Esophagus muscularis mucosa (tissue), 4 donors: Measurements from ENCODE around the gene SCP2. TPM values are rescaled to one million over a fixed set of nuclear protein-coding genes. Genes with fewer than 3 reads are reported as not detected.

Source experiments
- DNase-seq: peaks from one replicate; pipeline ENCODE4 v3.0.0-alpha.2; 2017; ENCODE audit errors: extremely low spot score
- H3K27ac ChIP-seq, 4 donors: fragments of 200-600 bp; sonication (generic); replicated peaks in 1 of 4; 1 replicate in 3 of 4; 2 replicates in 1 of 4; pipeline ENCODE4 v1.5.1; 2016 to 2019; ENCODE audit warnings: mild to moderate bottlenecking in 1 of 4
- H3K27me3 ChIP-seq, 4 donors: fragments of 200-600 bp; sonication (generic); one replicate each; pipeline versions ENCODE4 v1.5.1 to v1.6.0; 2016 to 2019
- H3K36me3 ChIP-seq, 4 donors: fragments of 200-600 bp; sonication (generic); one replicate each; pipeline ENCODE4 v1.5.1; 2016 to 2019
- H3K4me1 ChIP-seq, 4 donors: fragments of 200-600 bp; sonication (generic); one replicate each; pipeline ENCODE4 v1.5.1; 2016 to 2019
- H3K4me3 ChIP-seq, 4 donors: fragments of 200-600 bp; sonication (generic); 1 replicate in 2 of 4; 2 replicates in 2 of 4; pipeline ENCODE4 v1.5.1; 2016 to 2019; ENCODE audit warnings: mild to moderate bottlenecking in 4 of 4, moderate library complexity in 1 of 4
- H3K9me3 ChIP-seq, 4 donors: fragments of 200-600 bp; sonication (generic); 1 replicate in 3 of 4; 2 replicates in 1 of 4; pipeline ENCODE4 v1.5.1; 2016 to 2019
- CTCF ChIP-seq, 3 experiments: fragments of 200-600 bp in 2 of 3; fragments of 450-650 bp in 1 of 3; sonication (generic) in 2 of 3; IDR thresholded peaks; one replicate each; pipeline ENCODE4 v1.5.1; 2017 to 2019; ENCODE audit warnings: antibody characterized with exemption in 3 of 3, mild to moderate bottlenecking in 2 of 3, moderate library complexity in 1 of 3
- EP300 ChIP-seq: sonication (generic); formaldehyde crosslinking; IDR thresholded peaks from one replicate; pipeline ENCODE4 v1.6.1; 2017; ENCODE audit warnings: antibody characterized with exemption
- POLR2A ChIP-seq: fragments of 450-650 bp; IDR thresholded peaks from one replicate; pipeline ENCODE4 v1.6.1; 2017; ENCODE audit warnings: antibody characterized with exemption, moderate library complexity, mild to moderate bottlenecking, low read depth
- POLR2AphosphoS5 ChIP-seq, 2 donors: sonication (generic); formaldehyde crosslinking; IDR thresholded peaks; one replicate each; pipeline ENCODE4 v1.6.1; 2017; ENCODE audit warnings: antibody characterized with exemption in 2 of 2
- WGBS: methylation state at CpG from one replicate; pipeline ENCODE4 v1.1.5; 2018; 5-methylcytosine and 5-hydroxymethylcytosine counted together
- intact Hi-C: fragments of 100-400 bp; cut with DNase I; formaldehyde crosslinking; loops from one replicate; pipeline ENCODE4 v1.15.1; 2023
- total RNA-seq, 4 donors: library from RNA; depleted of rRNA; stranded (reverse); fragments of >200 nt; gene quantifications; one replicate each; pipeline versions ENCODE4 v1.1.0 to v1.2.1, GENCODE V29; 2016

SCP2 gene
- total RNA-seq, 4 donors from 2014 or later: 83.0 to 94.3 (median 92.1) TPM

- intact Hi-C loops: no loop called here
- DNase-seq: no peak
- Histone ChIP-seq H3K9me3 (no peaks in the 10 kb centered on the region), H3K36me3 (peaks cover 0 to 27% (median 8%) of the 10 kb centered on the region in 4 donors), H3K4me1 (peaks cover 0 to 16% (median 6%) of the 10 kb centered on the region in 4 donors), H3K4me3 (no peak overlapping the region), H3K27ac (no peak overlapping the region), H3K27me3 (no peaks in the 10 kb centered on the region)
- WGBS: 88% methylated on average over 8 of the region's 8 CpGs
- TF ChIP-seq CTCF (IDR thresholded peaks at IDR 0.05) (no peak), POLR2A (no peak), EP300 (no peak), POLR2AphosphoS5 (IDR thresholded peaks at IDR 0.05) (no peak)
These were observed 157.5 kb downstream of the SCP2 start for GRCh38 chr1:53084589-53084971.

- Histone ChIP-seq H3K4me1 (peaks cover 0 to 17% (median 6%) of the 10 kb centered on the region in 4 donors), H3K9me3 (no peaks in the 10 kb centered on the region), H3K36me3 (peaks cover 0 to 24% (median 8%) of the 10 kb centered on the region in 4 donors), H3K4me3 (no peak overlapping the region), H3K27ac (no peak overlapping the region), H3K27me3 (no peaks in the 10 kb centered on the region)
- 80% methylated on average over 3 of the region's 8 CpGs for WGBS
- no peak for TF ChIP-seq POLR2AphosphoS5 (IDR thresholded peaks at IDR 0.05)
- no peak for TF ChIP-seq CTCF (IDR thresholded peaks at IDR 0.05)
- TF ChIP-seq POLR2A: no peak
- no peak for TF ChIP-seq EP300
- no peak for DNase-seq
- intact Hi-C loops: no loop called here
These were observed 158.3 kb downstream of the SCP2 start for GRCh38 chr1:53085405-53085804.

GRCh38 chr1:53086491-53087070, 159.5 kb downstream of the SCP2 start:
- no peak for DNase-seq
- Histone ChIP-seq H3K27me3 (no peaks in the 10 kb centered on the region), H3K4me3 (no peak overlapping the region), H3K36me3 (peaks cover 0 to 17% (median 6%) of the 10 kb centered on the region in 4 donors), H3K9me3 (no peaks in the 10 kb centered on the region), H3K27ac (no peak overlapping the region), H3K4me1 (peaks cover 0 to 19% (median 9%) of the 10 kb centered on the region in 4 donors)
- WGBS: 91% methylated on average over 1 of the region's 4 CpGs
- TF ChIP-seq POLR2AphosphoS5 (IDR thresholded peaks at IDR 0.05) (no peak), POLR2A (no peak), CTCF (IDR thresholded peaks at IDR 0.05) (no peak), EP300 (no peak)
- intact Hi-C loops: no loop called here

- Histone ChIP-seq H3K4me3 (no peak overlapping the region), H3K9me3 (no peaks in the 10 kb centered on the region), H3K27me3 (no peaks in the 10 kb centered on the region), H3K4me1 (peaks cover 0 to 19% (median 9%) of the 10 kb centered on the region in 4 donors), H3K36me3 (peaks cover 0 to 12% (median 2%) of the 10 kb centered on the region in 4 donors), H3K27ac (no peak overlapping the region)
- WGBS: 81% methylated on average over 14 of the region's 27 CpGs
- TF ChIP-seq POLR2A (no peak), CTCF (IDR thresholded peaks at IDR 0.05) (no peak), POLR2AphosphoS5 (IDR thresholded peaks at IDR 0.05) (no peak), EP300 (no peak)
- intact Hi-C loops: no loop called here
- DNase-seq: no peak
These were observed 160.5 kb downstream of the SCP2 start for GRCh38 chr1:53087332-53088285.
